Hepatic stellate cell (primary cell): ENCODE measurements around the gene ZNF593OS.

Source experiments
- DNase-seq: peaks from one replicate; pipeline ENCODE4 v3.0.0; 2011; ENCODE audit warnings: low spot score

The ZNF593OS gene

GRCh38 chr1:26125946-26126320 lies 45.7 kb downstream of the ZNF593OS start:
- DNase-seq = no peak

- DNase-seq = no peak
These were observed 46.2 kb downstream of the ZNF593OS start for GRCh38 chr1:26125382-26125781.

- DNase-seq = no peak
These were observed 47.0 kb downstream of the ZNF593OS start for GRCh38 chr1:26124418-26125331.

- no peak for DNase-seq
These were observed 48.4 kb downstream of the ZNF593OS start for GRCh38 chr1:26122988-26123973.

- DNase-seq = no peak
These were observed 49.5 kb downstream of the ZNF593OS start for GRCh38 chr1:26121854-26122773.

- DNase-seq = no peak
These were observed 51.6 kb downstream of the ZNF593OS start for GRCh38 chr1:26119892-26120608.
